ENCODE measurements around the gene TAF7. TPM values are rescaled to one million over a fixed set of nuclear protein-coding genes. Genes with fewer than 3 reads are reported as not detected.
A peak's percentile ranks its signal among the peaks of the same experiment; 100 is the strongest.
"Not testable (repeated sequence)": the region's sequence is repeated elsewhere in the genome, so short reads cannot be mapped to it uniquely, and the experiment has no call there.

TAF7 gene
- total RNA-seq, 1 experiment from 2014 or later: 130 TPM

DNA sequence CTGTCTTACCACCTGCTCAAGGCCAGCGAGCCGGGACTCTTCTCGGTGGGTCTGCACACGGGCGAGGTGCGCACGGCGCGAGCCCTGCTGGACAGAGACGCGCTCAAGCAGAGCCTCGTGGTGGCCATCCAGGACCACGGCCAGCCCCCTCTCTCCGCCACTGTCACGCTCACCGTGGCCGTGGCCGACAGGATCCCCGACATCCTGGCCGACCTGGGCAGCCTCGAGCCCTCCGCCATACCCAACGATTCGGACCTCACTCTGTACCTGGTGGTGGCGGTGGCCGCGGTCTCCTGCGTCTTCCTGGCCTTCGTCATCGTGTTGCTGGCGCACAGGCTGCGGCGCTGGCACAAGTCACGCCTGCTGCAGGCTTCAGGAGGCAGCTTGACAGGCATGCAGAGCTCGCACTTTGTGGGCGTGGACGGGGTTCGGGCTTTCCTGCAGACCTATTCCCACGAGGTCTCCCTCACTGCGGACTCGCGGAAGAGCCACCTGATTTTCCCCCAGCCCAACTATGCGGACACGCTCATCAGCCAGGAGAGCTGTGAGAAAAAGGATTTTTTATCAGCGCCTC is 20.3 kb upstream of the TAF7 start:
- not testable (repeated sequence) for DNase-seq (ENCODE audit: extremely low read depth, low read depth)

DNA sequence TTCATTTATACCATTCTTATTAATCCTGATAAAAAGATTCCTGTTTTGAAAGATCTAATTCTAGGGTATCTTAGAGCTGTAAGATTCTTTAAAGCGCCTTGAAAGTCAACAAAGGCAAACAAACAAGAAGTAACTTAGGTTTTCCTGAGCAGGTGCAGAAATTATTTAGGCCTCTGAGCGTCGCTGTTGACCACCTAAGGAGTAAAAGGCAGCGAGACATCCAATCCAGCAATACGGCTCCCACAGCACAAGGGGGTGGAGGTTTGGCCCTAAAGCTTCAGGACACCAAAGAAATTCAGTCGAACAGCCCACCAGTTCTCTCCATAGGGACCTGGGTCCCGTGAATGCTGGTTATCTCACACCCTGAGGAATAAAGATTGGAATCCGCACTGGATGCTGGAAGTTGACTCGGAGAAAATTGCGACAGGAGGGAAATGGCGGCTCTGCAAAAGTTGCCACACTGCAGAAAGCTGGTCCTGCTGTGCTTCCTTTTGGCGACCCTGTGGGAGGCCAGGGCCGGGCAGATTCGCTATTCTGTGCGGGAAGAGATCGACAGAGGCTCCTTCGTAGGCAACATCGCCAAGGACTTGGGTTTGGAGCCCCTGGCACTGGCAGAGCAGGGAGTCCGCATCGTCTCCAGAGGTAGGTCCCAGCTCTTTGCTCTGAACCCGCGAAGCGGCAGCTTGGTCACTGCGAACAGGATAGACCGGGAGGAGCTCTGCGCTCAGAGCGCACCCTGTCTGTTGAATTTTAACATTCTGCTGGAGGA is 18.1 kb upstream of the TAF7 start, which contains the start of gene PCDHGA2:
Gene PCDHGA2, plus strand, starts transcription at position 223 of the 769 bp plus-strand sequence.
- DNase-seq (ENCODE audit: extremely low read depth, low read depth): no peak

DNA sequence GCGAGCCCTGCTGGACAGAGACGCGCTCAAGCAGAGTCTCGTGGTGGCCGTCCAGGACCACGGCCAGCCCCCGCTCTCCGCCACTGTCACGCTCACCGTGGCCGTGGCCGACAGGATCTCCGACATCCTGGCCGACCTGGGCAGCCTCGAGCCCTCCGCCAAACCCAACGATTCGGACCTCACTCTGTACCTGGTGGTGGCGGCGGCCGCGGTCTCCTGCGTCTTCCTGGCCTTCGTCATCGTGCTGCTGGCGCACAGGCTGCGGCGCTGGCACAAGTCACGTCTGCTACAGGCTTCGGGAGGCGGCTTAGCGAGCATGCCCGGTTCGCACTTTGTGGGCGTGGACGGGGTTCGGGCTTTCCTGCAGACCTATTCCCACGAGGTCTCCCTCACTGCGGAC is 12.0 kb upstream of the TAF7 start:
- not testable (repeated sequence) for DNase-seq (ENCODE audit: extremely low read depth, low read depth)

DNA sequence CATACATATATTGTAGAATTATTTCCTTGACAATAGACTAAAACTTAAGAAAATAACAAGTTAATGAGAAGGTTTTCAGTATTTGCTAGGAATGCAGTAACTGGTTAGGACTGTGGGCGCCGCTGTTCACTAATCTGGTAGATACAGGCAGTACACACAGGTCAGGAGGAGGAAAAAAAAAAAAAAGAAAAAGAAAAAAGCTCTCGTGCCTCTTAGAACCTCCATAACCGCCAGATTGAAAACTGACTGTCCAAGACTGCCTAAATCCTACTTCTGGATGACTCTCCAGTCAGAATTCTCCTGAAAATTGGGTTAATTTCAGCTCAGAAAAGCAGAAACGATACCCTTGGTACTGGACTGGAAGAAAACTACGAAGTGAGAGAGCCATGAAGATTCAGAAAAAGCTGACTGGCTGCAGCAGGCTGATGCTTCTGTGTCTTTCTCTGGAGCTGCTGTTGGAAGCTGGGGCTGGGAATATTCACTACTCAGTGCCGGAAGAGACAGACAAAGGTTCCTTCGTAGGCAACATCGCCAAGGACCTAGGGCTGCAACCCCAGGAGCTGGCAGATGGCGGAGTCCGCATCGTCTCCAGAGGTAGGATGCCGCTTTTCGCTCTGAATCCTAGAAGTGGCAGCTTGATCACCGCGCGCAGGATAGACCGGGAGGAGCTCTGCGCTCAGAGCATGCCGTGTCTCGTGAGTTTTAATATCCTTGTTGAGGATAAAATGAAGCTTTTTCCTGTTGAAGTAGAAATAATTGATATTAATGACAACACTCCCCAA is 9.9 kb upstream of the TAF7 start, which contains the start of gene PCDHGA1:
Gene PCDHGA1, plus strand, starts transcription at position 216 of the 782 bp plus-strand sequence.
- DNase-seq (ENCODE audit: extremely low read depth, low read depth): peak; percentile 46

DNA sequence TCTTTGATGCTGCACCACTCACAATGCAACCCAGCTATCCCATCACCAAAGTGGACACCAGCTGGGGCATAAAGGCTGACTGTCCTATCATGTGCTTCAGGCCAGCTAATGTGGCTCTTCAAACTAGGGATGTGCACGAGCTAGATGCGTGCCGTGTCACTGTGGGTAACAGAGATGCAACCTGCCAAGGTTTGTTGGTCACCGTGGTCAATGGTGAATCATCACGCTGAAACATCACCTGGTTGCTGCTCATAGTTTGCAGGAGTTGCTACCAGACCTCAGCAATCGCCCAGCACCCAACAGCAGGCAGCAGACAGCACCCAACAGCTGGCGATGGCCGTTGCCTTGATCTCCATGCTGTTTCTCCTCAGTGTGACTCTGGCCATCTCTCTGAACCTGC is 7.6 kb upstream of the TAF7 start:
- DNase-seq (ENCODE audit: extremely low read depth, low read depth): no peak

DNA sequence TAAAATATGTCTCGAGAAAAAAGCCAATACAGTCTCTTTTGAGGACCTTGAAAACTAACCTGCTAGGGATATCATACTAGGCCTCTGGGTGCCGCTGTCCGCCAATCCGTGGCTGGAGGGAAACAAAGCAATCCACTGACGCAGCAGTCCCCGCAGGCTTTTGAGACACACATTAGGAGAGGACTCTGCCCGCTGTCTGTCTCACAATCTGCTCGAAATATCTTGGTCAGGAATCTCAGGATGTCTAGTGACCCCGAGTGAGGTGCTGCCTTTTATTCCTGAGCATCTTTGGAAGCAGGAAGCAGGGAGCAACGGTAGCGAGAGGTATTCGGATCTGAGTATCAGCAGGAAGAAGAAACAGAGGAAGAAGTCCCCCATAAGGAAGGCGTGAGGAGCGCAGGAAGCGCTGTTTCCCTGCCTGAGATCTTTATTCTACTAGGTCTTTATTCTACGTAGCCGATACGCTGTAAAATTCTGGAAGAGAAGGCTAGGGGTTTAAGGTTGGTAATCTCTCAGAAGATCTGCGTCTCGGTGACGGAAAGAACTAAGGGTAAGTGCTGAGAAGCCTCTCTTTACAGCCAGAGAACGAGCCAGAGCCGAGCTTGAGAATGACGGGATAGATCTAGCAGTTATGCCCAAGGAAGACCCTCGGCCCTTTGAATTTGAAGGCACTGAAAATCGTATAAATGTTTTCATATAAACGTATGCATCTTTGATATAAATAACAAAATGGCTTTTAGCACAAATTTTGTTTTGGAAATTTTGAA is 5.7 kb upstream of the TAF7 start:
- DNase-seq (ENCODE audit: extremely low read depth, low read depth): peak; percentile 80

DNA sequence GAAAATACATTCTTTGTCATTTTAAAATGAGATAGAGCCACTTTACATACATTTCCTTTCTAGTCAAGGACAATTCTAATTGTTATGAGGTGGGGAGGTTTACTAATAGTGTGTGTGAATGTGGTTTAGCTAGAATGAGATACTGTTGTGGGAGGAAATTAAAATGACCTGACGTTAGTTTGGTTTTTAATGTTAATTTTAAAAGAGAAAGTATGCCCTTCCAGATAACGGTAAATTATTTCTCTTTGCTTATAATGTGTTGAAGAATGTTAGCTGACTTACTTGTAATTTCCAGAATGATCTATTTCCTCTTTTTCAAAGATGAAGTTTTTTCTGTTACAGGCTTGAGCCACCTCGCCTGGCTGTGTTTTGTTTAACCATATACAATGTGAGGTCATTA is 1.7 kb upstream of the TAF7 start:
- DNase-seq (ENCODE audit: extremely low read depth, low read depth): no peak

DNA sequence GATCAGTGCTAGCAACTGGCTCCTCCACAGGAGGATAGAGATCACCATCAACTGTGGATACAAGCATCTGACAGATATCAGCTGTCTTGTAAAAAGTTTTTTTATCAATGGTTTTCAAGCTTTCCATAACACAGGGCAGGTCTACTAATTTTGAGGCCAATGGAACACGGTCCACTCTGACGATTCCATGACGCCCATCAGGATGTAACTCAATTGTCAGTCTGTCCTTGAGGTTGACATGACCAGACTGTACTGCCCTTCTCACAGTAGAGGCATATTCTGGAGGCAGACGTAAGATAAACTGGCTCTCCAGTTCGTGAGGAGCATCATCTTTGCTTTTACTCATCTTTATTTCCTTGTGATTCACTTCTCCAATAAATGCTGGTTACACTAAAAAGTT is 885 bp downstream of the TAF7 start:
- DNase-seq (ENCODE audit: extremely low read depth, low read depth): no peak

DNA sequence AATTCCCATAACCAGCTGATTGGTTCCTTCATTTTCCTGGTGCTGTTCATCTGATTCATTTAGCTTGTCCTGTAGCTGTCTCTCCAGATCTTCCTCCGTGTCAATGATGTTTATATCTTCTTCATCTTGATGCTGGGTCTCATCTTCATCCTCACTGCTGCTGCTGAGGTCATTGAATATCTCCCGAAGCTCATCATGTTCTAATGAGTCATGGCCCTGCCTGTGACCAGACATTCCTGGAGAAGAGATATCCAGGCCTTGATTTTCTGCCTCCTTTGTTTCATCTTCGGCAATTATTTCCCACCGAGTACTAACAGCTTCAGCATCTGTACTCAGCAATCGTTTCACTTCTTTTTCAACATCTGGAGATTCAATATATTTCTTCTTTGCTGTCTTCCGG is 1.4 kb downstream of the TAF7 start:
- no peak for DNase-seq (ENCODE audit: extremely low read depth, low read depth)

DNA sequence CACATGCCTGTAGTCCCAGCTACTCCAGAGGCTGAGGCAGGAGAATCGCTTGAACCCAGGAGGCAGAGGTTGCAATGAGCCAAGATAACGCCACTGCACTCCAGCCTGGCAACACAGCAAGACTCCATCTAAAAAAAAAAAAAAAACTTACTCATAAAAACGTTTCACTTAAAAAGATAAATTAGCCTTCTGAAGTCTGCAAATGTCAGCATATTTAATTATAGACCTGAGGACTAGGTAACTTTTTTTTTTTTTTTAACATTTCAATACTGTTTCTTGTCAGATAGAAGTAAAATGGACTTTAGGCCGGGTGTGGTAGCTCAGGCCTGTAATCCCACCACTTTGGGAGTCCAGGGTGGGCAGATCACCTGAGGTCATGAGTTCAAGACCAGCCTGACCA is 3.6 kb downstream of the TAF7 start:
- not testable (repeated sequence) for DNase-seq (ENCODE audit: extremely low read depth, low read depth)

DNA sequence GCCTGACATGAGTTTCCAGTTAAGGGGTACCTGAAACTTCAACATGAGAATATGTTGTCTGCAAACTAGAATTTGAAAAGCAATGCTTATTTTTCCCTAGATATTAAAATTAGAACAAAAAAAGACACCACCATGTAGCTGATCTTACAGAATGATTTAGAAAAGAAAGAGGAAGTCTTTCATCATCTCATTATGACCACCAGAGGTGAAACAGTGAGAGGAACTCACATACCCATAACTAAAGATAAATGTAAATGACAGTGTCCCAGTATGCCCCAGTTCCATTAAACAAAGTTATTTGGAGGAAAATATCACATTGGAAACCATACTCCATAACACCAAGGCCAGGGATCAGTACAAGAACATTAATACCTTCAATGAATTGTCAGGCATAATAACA is 6.9 kb downstream of the TAF7 start:
- no peak for DNase-seq (ENCODE audit: extremely low read depth, low read depth)

DNA sequence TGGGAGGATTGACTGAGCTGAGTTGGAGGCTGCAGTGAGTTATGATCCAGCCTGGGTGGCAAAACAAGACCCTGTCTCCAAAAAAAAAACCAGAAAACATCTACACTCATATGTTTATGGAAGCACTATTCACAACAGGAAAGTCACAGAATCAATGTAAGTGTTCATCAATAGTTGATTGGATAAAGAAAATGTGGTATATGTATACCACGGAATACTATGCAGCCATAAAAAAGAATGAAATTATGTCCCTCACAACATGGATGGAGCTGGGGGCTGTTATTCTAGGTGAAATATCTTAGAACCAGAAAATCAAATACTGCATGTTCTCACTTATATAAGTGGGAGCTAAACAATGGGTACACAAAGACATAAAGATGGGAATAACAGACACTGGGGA is 14.0 kb downstream of the TAF7 start:
- DNase-seq (ENCODE audit: extremely low read depth, low read depth): no peak

DNA sequence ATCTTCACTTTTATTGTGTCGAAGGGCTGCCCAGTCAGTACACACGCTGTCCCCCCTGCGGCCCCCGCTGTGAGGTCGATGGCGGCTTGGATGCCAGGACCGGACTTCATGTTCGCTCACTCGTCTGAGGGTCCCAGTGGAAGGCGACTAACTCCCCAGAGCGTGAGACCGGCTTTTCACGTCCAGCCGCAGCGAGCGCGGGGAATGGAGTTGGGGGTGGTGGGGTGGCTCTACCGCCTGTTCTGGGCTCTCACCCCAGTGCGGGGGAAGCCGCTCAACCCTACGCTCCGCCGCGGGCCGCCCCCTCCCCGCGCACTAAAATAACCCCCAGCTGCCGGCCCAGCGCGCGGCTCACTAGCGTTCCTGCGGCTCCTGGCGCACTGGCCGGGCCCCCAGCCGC is 16.8 kb downstream of the TAF7 start, which contains the start of gene SLC25A2:
Gene SLC25A2, minus strand, starts transcription at position 294 of the 400 bp plus-strand sequence. Its CDS starts 184 bp downstream, at position 110.
- no peak for DNase-seq (ENCODE audit: extremely low read depth, low read depth)

DNA sequence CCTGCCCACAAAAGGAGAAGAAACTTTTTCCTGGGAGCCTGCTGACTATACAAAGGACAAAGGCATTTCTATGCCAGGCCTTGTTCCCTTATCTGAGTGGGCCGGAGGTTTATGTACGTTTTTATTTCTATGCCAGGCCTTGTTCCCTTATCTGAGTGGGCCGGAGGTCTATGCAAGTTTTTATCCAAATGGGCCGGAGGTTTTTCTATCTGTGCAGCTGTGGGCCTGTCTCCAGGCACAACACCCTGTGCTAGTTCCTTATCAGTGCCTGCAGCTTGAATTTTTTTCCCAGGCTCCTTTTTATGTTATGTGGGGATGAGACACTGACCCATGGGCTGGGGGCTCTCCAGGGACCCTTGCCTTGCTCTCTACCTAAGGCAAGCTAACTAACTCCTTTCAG is 22.2 kb downstream of the TAF7 start:
- DNase-seq (ENCODE audit: extremely low read depth, low read depth): no peak

DNA sequence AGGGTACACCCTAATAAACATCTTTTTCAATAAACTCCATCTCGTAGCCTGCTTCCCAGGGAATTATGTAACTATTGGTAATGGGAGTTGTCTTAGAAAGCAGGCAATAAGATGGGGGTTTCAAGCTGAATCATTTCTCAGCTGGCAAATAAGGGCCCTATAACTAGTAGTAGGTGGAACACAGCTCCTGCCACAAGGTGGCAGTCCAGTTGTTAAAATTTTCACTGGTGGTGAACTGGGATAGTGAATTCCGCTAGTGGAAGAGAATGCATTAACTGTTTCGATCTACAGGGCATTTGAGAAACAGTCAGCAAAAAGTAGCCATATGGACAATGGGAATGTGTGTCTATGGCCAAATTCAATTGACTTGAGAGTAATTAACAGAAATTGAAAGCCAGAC is 47.7 kb downstream of the TAF7 start:
- DNase-seq (ENCODE audit: extremely low read depth, low read depth): no peak

DNA sequence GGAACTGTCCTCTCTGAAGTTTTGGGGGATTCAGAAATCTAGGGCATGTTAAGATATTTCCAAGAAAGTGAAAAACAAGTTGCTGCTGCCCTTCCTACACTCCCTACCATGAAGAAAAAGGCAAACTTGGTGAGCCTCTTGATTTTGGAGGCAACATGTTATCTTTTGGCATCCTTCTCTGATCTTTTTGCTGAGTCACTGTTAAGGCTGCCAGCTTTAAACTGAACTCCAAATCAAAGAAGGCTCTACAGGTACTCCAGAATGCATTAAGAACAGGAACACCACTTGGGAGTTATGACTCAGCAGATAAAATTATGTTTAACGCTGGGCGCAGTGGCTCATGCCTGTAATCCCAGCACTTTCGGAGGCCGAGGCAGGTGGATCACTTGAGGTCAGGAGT is 51.4 kb downstream of the TAF7 start:
- DNase-seq (ENCODE audit: extremely low read depth, low read depth): no peak

Other genes with a start within 250 kb of the TAF7 start
- 0.29 and 0.52 TPM in 2 replicates for gene PCDHB2, start 226.2 kb downstream of the TAF7 start, total RNA-seq (2014; rRNA removed; shearing (Covaris generic))
- gene PCDHB3, start 220.3 kb downstream of the TAF7 start, total RNA-seq (2014; rRNA removed; shearing (Covaris generic)): 0.12 and 0.14 TPM in 2 replicates
- gene PCDHB4, start 199.0 kb downstream of the TAF7 start, total RNA-seq (2014; rRNA removed; shearing (Covaris generic)): not detected in 2 replicates
- gene PCDHB5, start 185.6 kb downstream of the TAF7 start, total RNA-seq (2014; rRNA removed; shearing (Covaris generic)): 0.07 TPM in 1 of 2 replicates, not detected in the other
- gene PCDHB6, start 170.7 kb downstream of the TAF7 start, total RNA-seq (2014; rRNA removed; shearing (Covaris generic)): not detected in 2 replicates
- 0.17 and 0.25 TPM in 2 replicates for gene PCDHB7, start 148.1 kb downstream of the TAF7 start, total RNA-seq (2014; rRNA removed; shearing (Covaris generic))
- gene PCDHB8, start 143.0 kb downstream of the TAF7 start, total RNA-seq (2014; rRNA removed; shearing (Covaris generic)): 0.14 and 0.22 TPM in 2 replicates
- 0.32 and 0.69 TPM in 2 replicates for gene PCDHB16, start 138.4 kb downstream of the TAF7 start, total RNA-seq (2014; rRNA removed; shearing (Covaris generic))
- 0.40 and 0.69 TPM in 2 replicates for gene PCDHB9, start 133.6 kb downstream of the TAF7 start, total RNA-seq (2014; rRNA removed; shearing (Covaris generic))
- gene PCDHB10, start 128.4 kb downstream of the TAF7 start, total RNA-seq (2014; rRNA removed; shearing (Covaris generic)): 0.35 and 0.72 TPM in 2 replicates
- 5.4 and 6.0 TPM in 2 replicates for gene PCDHB11, start 121.2 kb downstream of the TAF7 start, total RNA-seq (2014; rRNA removed; shearing (Covaris generic))
- 0.75 and 0.99 TPM in 2 replicates for gene PCDHB12, start 112.1 kb downstream of the TAF7 start, total RNA-seq (2014; rRNA removed; shearing (Covaris generic))
- gene PCDHB13, start 106.9 kb downstream of the TAF7 start, total RNA-seq (2014; rRNA removed; shearing (Covaris generic)): 2.2 and 2.5 TPM in 2 replicates
- gene PCDHB14, start 97.4 kb downstream of the TAF7 start, total RNA-seq (2014; rRNA removed; shearing (Covaris generic)): 2.7 and 2.8 TPM in 2 replicates
- 0.12 and 0.20 TPM in 2 replicates for gene PCDHB15, start 75.4 kb downstream of the TAF7 start, total RNA-seq (2014; rRNA removed; shearing (Covaris generic))
- not detected in 2 replicates for gene SLC25A2, start 16.7 kb downstream of the TAF7 start, total RNA-seq (2014; rRNA removed; shearing (Covaris generic))
- 0.72 and 1.6 TPM in 2 replicates for gene PCDHGA1, start 9.7 kb upstream of the TAF7 start, total RNA-seq (2014; rRNA removed; shearing (Covaris generic))
- 0.12 TPM in 2 replicates for gene PCDHGA2, start 18.0 kb upstream of the TAF7 start, total RNA-seq (2014; rRNA removed; shearing (Covaris generic))
- gene PCDHGA3, start 23.0 kb upstream of the TAF7 start, total RNA-seq (2014; rRNA removed; shearing (Covaris generic)): 0.17 TPM in 1 of 2 replicates, not detected in the other
- 1.1 and 2.6 TPM in 2 replicates for gene PCDHGB1, start 29.3 kb upstream of the TAF7 start, total RNA-seq (2014; rRNA removed; shearing (Covaris generic))
- 0.79 and 1.3 TPM in 2 replicates for gene PCDHGA4, start 34.2 kb upstream of the TAF7 start, total RNA-seq (2014; rRNA removed; shearing (Covaris generic))
- 1.8 and 2.0 TPM in 2 replicates for gene PCDHGB2, start 39.2 kb upstream of the TAF7 start, total RNA-seq (2014; rRNA removed; shearing (Covaris generic))
- gene PCDHGA5, start 43.4 kb upstream of the TAF7 start, total RNA-seq (2014; rRNA removed; shearing (Covaris generic)): 0.58 and 0.62 TPM in 2 replicates
- gene PCDHGB3, start 49.5 kb upstream of the TAF7 start, total RNA-seq (2014; rRNA removed; shearing (Covaris generic)): 0.52 and 1.1 TPM in 2 replicates
- 1.1 and 1.2 TPM in 2 replicates for gene PCDHGA6, start 53.1 kb upstream of the TAF7 start, total RNA-seq (2014; rRNA removed; shearing (Covaris generic))
- 0.54 and 0.55 TPM in 2 replicates for gene PCDHGA7, start 62.0 kb upstream of the TAF7 start, total RNA-seq (2014; rRNA removed; shearing (Covaris generic))
- 5.5 and 5.6 TPM in 2 replicates for gene PCDHGB4, start 66.9 kb upstream of the TAF7 start, total RNA-seq (2014; rRNA removed; shearing (Covaris generic))
- 0.97 and 1.4 TPM in 2 replicates for gene PCDHGA8, start 71.8 kb upstream of the TAF7 start, total RNA-seq (2014; rRNA removed; shearing (Covaris generic))
- 0.72 and 1.6 TPM in 2 replicates for gene PCDHGB5, start 77.2 kb upstream of the TAF7 start, total RNA-seq (2014; rRNA removed; shearing (Covaris generic))
- 0.92 and 1.6 TPM in 2 replicates for gene PCDHGA9, start 82.0 kb upstream of the TAF7 start, total RNA-seq (2014; rRNA removed; shearing (Covaris generic))
- 0.55 and 0.62 TPM in 2 replicates for gene PCDHGB6, start 87.2 kb upstream of the TAF7 start, total RNA-seq (2014; rRNA removed; shearing (Covaris generic))
- gene PCDHGA10, start 92.2 kb upstream of the TAF7 start, total RNA-seq (2014; rRNA removed; shearing (Covaris generic)): 5.1 TPM in 2 replicates
- gene PCDHGB7, start 96.9 kb upstream of the TAF7 start, total RNA-seq (2014; rRNA removed; shearing (Covaris generic)): 0.79 and 0.89 TPM in 2 replicates
- 0.52 and 0.87 TPM in 2 replicates for gene PCDHGA11, start 100.3 kb upstream of the TAF7 start, total RNA-seq (2014; rRNA removed; shearing (Covaris generic))
- gene PCDHGA12, start 109.7 kb upstream of the TAF7 start, total RNA-seq (2014; rRNA removed; shearing (Covaris generic)): 0.20 and 0.42 TPM in 2 replicates
- gene PCDHGC3, start 155.2 kb upstream of the TAF7 start, total RNA-seq (2014; rRNA removed; shearing (Covaris generic)): 5.9 and 7.0 TPM in 2 replicates
- gene PCDHGC4, start 164.2 kb upstream of the TAF7 start, total RNA-seq (2014; rRNA removed; shearing (Covaris generic)): 0.12 TPM in 2 replicates
- 0.30 TPM in 1 of 2 replicates, not detected in the other for gene PCDHGC5, start 168.3 kb upstream of the TAF7 start, total RNA-seq (2014; rRNA removed; shearing (Covaris generic))